Panc1 (cell line): ENCODE results near the gene BLM. TPM values are rescaled to one million over a fixed set of nuclear protein-coding genes. Genes with fewer than 3 reads are reported as not detected.

Source experiments
- ATAC-seq: fragments of 200-7000 bp; cut with Tn5 transposase; 2 replicates; pipeline ENCODE4 v1.9.1; 2020; ENCODE audit warnings: mild to moderate bottlenecking, moderate library complexity
- BruUV-seq: library from RNA; stranded (reverse); fragments of 400-500 nt; replicated peaks from 2 replicates; lab custom pipeline; 2021; lab: Mats Ljungman, UMichigan
- CTCF ChIA-PET: fragments of 300-600 bp; sonication (Branson Sonifier 250); formaldehyde crosslinking; loops from one replicate; lab custom pipeline; 2022; ENCODE audit warnings: antibody characterized with exemption; lab: Charles Lee
- POLR2A ChIA-PET: fragments of 300-600 bp; sonication (Branson Sonifier 250); formaldehyde crosslinking; loops from one replicate; lab custom pipeline; 2022; ENCODE audit warnings: antibody characterized with exemption; lab: Charles Lee
- DNase-seq: peaks from one replicate; pipeline ENCODE4 v3.0.0-alpha.2; 2010; ENCODE audit warnings: low read depth, low spot score
- H3K27ac ChIP-seq: 2 replicates; pipeline ENCODE4 v1.5.1; 2011; ENCODE audit warnings: mild to moderate bottlenecking, low read length, inconsistent platforms
- H3K27me3 ChIP-seq: fragments of 200-500 bp; sonication (Bioruptor generic); 2 replicates; pipeline ENCODE4 v1.6.0; 2014; ENCODE audit warnings: low read length, inconsistent platforms; ENCODE audit not compliant: control insufficient read depth, insufficient read depth
- H3K36me3 ChIP-seq: fragments of 200-500 bp; sonication (Bioruptor generic); 2 replicates; pipeline ENCODE4 v1.5.1; 2014; ENCODE audit warnings: inconsistent platforms, mild to moderate bottlenecking, low read length, moderate library complexity; ENCODE audit not compliant: control insufficient read depth, insufficient read depth
- H3K4me1 ChIP-seq: 2 replicates; pipeline ENCODE4 v1.5.1; 2011; ENCODE audit warnings: inconsistent platforms, mild to moderate bottlenecking, low read length, moderate library complexity; ENCODE audit not compliant: control insufficient read depth, insufficient read depth
- H3K4me3 ChIP-seq, 2 experiments: 2 replicates each; pipeline ENCODE4 v1.5.1; 2011 to 2012; ENCODE audit warnings: low read depth in 2 of 2, low read length in 2 of 2, mild to moderate bottlenecking in 2 of 2, inconsistent platforms in 1 of 2, moderate library complexity in 1 of 2
- H3K9me3 ChIP-seq: fragments of 200-500 bp; sonication (Bioruptor generic); 2 replicates; pipeline ENCODE4 v1.5.1; 2014; ENCODE audit warnings: low read depth, mild to moderate bottlenecking, inconsistent platforms, low read length, moderate library complexity; ENCODE audit not compliant: control insufficient read depth, insufficient read depth
- CTCF ChIP-seq: fragments of 450-650 bp; IDR thresholded peaks from 2 replicates; pipeline ENCODE4 v1.5.1; 2017; ENCODE audit warnings: mild to moderate bottlenecking
- POLR2AphosphoS5 ChIP-seq: IDR thresholded peaks from 2 replicates; pipeline ENCODE4 v1.6.1; 2012; ENCODE audit warnings: mild to moderate bottlenecking, low read depth, low read length, moderate library complexity
- REST ChIP-seq, 2 experiments: IDR thresholded peaks; 2 replicates each; pipeline ENCODE4 v1.6.1; 2011 to 2012; ENCODE audit warnings: low read depth in 2 of 2, control low read depth in 1 of 2, low read length in 1 of 2, mild to moderate bottlenecking in 1 of 2, moderate library complexity in 1 of 2; ENCODE audit not compliant: insufficient read depth in 1 of 2
- SIN3A ChIP-seq: IDR thresholded peaks from 2 replicates; pipeline ENCODE4 v1.6.1; 2012; ENCODE audit warnings: low read depth, mild to moderate bottlenecking, low read length, moderate library complexity, borderline replicate concordance; ENCODE audit not compliant: insufficient read depth
- TCF7L2 ChIP-seq: IDR thresholded peaks from 2 replicates; pipeline ENCODE4 v1.6.1; 2011; ENCODE audit warnings: mild to moderate bottlenecking, low read depth, low read length, inconsistent platforms
- in situ Hi-C: cut with HindIII; loops from 2 replicates; pipeline ENCODE4 v1.10.0; 2016; ENCODE audit warnings: low sequenced_read_pairs, low pct_unique_long_range_greater_than_20kb
- intact Hi-C: fragments of 100-400 bp; cut with micrococcal nuclease; formaldehyde crosslinking; loops from one replicate; pipeline ENCODE4 v1.10.0; 2022; ENCODE audit not compliant: unreplicated experiment
- total RNA-seq: library from RNA; stranded (reverse); gene quantifications from one replicate; pipeline ENCODE4 v1.2.1, GENCODE V29; 2021; ENCODE audit not compliant: unreplicated experiment

BLM gene
- total RNA-seq, 1 experiment from 2014 or later, result 23.9 TPM

GRCh38 chr15:90713081-90713480 lies 4.1 kb upstream of the BLM start:
- Histone ChIP-seq H3K4me1 (peaks cover 3% of the 10 kb centered on the region; the same call in 1 of the 2 replicates), H3K27me3 (no peaks in the 10 kb centered on the region), H3K9me3 (no peaks in the 10 kb centered on the region), H3K27ac (no peak overlapping the region), H3K4me3 (no peak overlapping the region), H3K36me3 (no peaks in the 10 kb centered on the region; the same call in 1 of the 2 replicates)
- TF ChIP-seq POLR2AphosphoS5 (no peak), CTCF (no peak), TCF7L2 (no peak), SIN3A (no peak), REST (IDR thresholded peaks at IDR 0.05; ENCODE audit: insufficient read depth in 1 of 2, low read depth in 2 of 2, low read length in 1 of 2) (no peak)
- no TSS peak for BruUV-seq
- DNase-seq, result no peak
- in situ Hi-C loops, result no loop called here
- ChIA-PET POLR2A (no interaction called here), CTCF (no interaction called here)
- ATAC-seq, result no peak
- intact Hi-C loops, result no loop called here

GRCh38 chr15:90716317-90716975 lies 700 bp upstream of the BLM start:
- H3K9me3 ChIP-seq, result no peaks in the 10 kb centered on the region
- intact Hi-C loops (no loop called here), in situ Hi-C loops (no loop called here)
- POLR2A ChIA-PET, result no interaction called here
- ATAC-seq (peak; percentile 26; the same call in 1 of the 2 replicates), DNase-seq (no peak)
- peak overlapping the region; percentile 90 to 99 for H3K4me3 ChIP-seq
- CTCF ChIA-PET, result interaction anchor here (1.2 to 1.6 kb wide), 2 partner anchors 68 to 214 kb away, joined by 3 to 5 read pairs; no protein-coding TSS in a partner anchor
- peak overlapping the region; percentile 90 for H3K27ac ChIP-seq
- peaks cover 8% of the 10 kb centered on the region; the same call in 1 of the 2 replicates for H3K4me1 ChIP-seq
- TF ChIP-seq REST (IDR thresholded peaks at IDR 0.05; ENCODE audit: insufficient read depth in 1 of 2, low read depth in 2 of 2, low read length in 1 of 2), result no peak
- no peak for TF ChIP-seq POLR2AphosphoS5
- H3K27me3 ChIP-seq, result no peaks in the 10 kb centered on the region
- H3K36me3 ChIP-seq, result no peaks in the 10 kb centered on the region; the same call in 1 of the 2 replicates
- TSS peak; percentile 92 for BruUV-seq
